Endothelial cell of umbilical vein (primary cell): ENCODE measurements around the gene SLC13A5. TPM values are rescaled to one million over a fixed set of nuclear protein-coding genes. Genes with fewer than 3 reads are reported as not detected.

Source experiments
- BruUV-seq: library from RNA; stranded (reverse); fragments of 400-500 nt; replicated peaks from 2 replicates; lab custom pipeline; 2021; lab: Mats Ljungman, UMichigan
- CTCF ChIA-PET: fragments of 300-600, 350-600 bp; sonication (Branson Sonifier 250); formaldehyde crosslinking; loops from one replicate; lab custom pipeline; 2021; ENCODE audit warnings: antibody characterized with exemption, inconsistent platforms; lab: Charles Lee
- POLR2A ChIA-PET: fragments of 300-600, 350-600 bp; sonication (Branson Sonifier 250); formaldehyde crosslinking; loops from one replicate; lab custom pipeline; 2021; ENCODE audit warnings: antibody characterized with exemption, inconsistent platforms; lab: Charles Lee
- DNase-seq: peaks from one replicate; pipeline ENCODE4 v3.0.0-alpha.2; 2011; ENCODE audit warnings: low read depth, low spot score
- FAIRE-seq: peaks from 2 replicates; lab custom pipeline; 2011; peaks lifted over from hg19 to GRCh38; lab: Jason Lieb, UNC
- H2AFZ ChIP-seq: 2 replicates; pipeline ENCODE4 v1.6.0; 2012; ENCODE audit warnings: low read depth, low read length, control low read depth, inconsistent platforms
- H3K27ac ChIP-seq: 2 replicates; pipeline ENCODE4 v1.5.1; 2011; ENCODE audit warnings: low read depth, mild to moderate bottlenecking, control low read depth, low read length, moderate library complexity; ENCODE audit not compliant: insufficient read depth
- H3K27me3 ChIP-seq, 2 experiments: 2 replicates each; pipeline versions ENCODE4 v1.6.0 to v1.6.1; 2011; ENCODE audit warnings: low read length in 2 of 2, mixed read lengths in 1 of 2; ENCODE audit not compliant: control insufficient read depth in 2 of 2, insufficient read depth in 2 of 2
- H3K36me3 ChIP-seq, 2 experiments: 2 replicates in 1 of 2; 3 replicates in 1 of 2; pipeline ENCODE4 v1.5.1; 2011; ENCODE audit warnings: low read length in 2 of 2, mild to moderate bottlenecking in 1 of 2, moderate library complexity in 1 of 2; ENCODE audit not compliant: control insufficient read depth in 2 of 2, insufficient read depth in 2 of 2; ENCODE audit errors: extremely low read depth in 1 of 2
- H3K4me1 ChIP-seq: 3 replicates; pipeline ENCODE4 v1.5.1; 2011; ENCODE audit warnings: mild to moderate bottlenecking, low read length; ENCODE audit not compliant: control insufficient read depth, insufficient read depth; ENCODE audit errors: extremely low read depth
- H3K4me2 ChIP-seq: 2 replicates; pipeline ENCODE4 v1.6.1; 2011; ENCODE audit warnings: low read length, control low read depth, mixed read lengths; ENCODE audit not compliant: insufficient read depth
- H3K4me3 ChIP-seq, 3 experiments: fragments of 200-600 bp in 1 of 3; sonication (generic), shearing (Covaris generic) in 1 of 3; replicated peaks in 1 of 3; 2 replicates each; pipeline ENCODE4 v1.5.1; 2011 to 2016; ENCODE audit warnings: control low read depth in 3 of 3, low read length in 3 of 3, mild to moderate bottlenecking in 2 of 3, inconsistent platforms in 1 of 3, low read depth in 1 of 3, moderate library complexity in 1 of 3; ENCODE audit not compliant: insufficient read depth in 1 of 3
- H3K79me2 ChIP-seq: 2 replicates; pipeline ENCODE4 v1.6.0; 2012; ENCODE audit warnings: low read length, inconsistent platforms; ENCODE audit not compliant: control insufficient read depth, insufficient read depth
- H3K9ac ChIP-seq: replicated peaks from 2 replicates; pipeline ENCODE3; 2011; ENCODE audit warnings: low read length, control low read depth; ENCODE audit not compliant: insufficient read depth; ENCODE audit errors: extremely low read depth
- H3K9me1 ChIP-seq: replicated peaks from 3 replicates; pipeline ENCODE4 v1.6.0; 2011; ENCODE audit warnings: mild to moderate bottlenecking, low read length; ENCODE audit not compliant: control insufficient read depth, insufficient read depth; ENCODE audit errors: extremely low read depth
- H3K9me3 ChIP-seq: replicated peaks from 2 replicates; pipeline ENCODE4 v1.5.1; 2012; ENCODE audit warnings: low read length, inconsistent platforms; ENCODE audit not compliant: control insufficient read depth, insufficient read depth
- H4K20me1 ChIP-seq: replicated peaks from 2 replicates; pipeline ENCODE3; 2011; ENCODE audit warnings: mild to moderate bottlenecking, low read length; ENCODE audit not compliant: control insufficient read depth, insufficient read depth; ENCODE audit errors: extremely low read depth
- CTCF ChIP-seq, 2 donors: IDR thresholded peaks; 1 replicate in 1 of 2; 2 replicates in 1 of 2; pipeline ENCODE4 v1.5.1; 2011; ENCODE audit warnings: low read length in 2 of 2, mild to moderate bottlenecking in 2 of 2, moderate library complexity in 2 of 2, control low read depth in 1 of 2, inconsistent platforms in 1 of 2, low read depth in 1 of 2; ENCODE audit not compliant: insufficient read depth in 1 of 2; ENCODE audit errors: extremely low read depth in 1 of 2
- EZH2 ChIP-seq: IDR thresholded peaks from 2 replicates; pipeline ENCODE4 v1.6.1; 2012; ENCODE audit warnings: borderline replicate concordance, low read depth, mild to moderate bottlenecking, moderate library complexity, low read length, inconsistent platforms; ENCODE audit not compliant: severe bottlenecking
- FOS ChIP-seq: IDR thresholded peaks from 2 replicates; pipeline ENCODE4 v1.6.1; 2011; ENCODE audit warnings: mild to moderate bottlenecking, low read length, moderate library complexity, borderline replicate concordance; ENCODE audit not compliant: insufficient read depth
- GATA2 ChIP-seq: IDR thresholded peaks from 2 replicates; pipeline ENCODE4 v1.7.0; 2011; ENCODE audit warnings: low read depth, mild to moderate bottlenecking, moderate library complexity, mixed read lengths, low read length; ENCODE audit not compliant: insufficient read length, insufficient read depth
- JUN ChIP-seq: IDR thresholded peaks from 2 replicates; pipeline ENCODE4 v1.6.1; 2011; ENCODE audit warnings: borderline replicate concordance, low read depth; ENCODE audit not compliant: insufficient read length, insufficient read depth
- MAX ChIP-seq: IDR thresholded peaks from 2 replicates; pipeline ENCODE4 v1.6.1; 2011; ENCODE audit not compliant: insufficient read depth, insufficient read length
- MYC ChIP-seq: IDR thresholded peaks from one replicate; pipeline ENCODE4 v1.6.1; 2011; ENCODE audit warnings: mild to moderate bottlenecking, low read depth, low read length
- POLR2A ChIP-seq: IDR thresholded peaks from 2 replicates; pipeline ENCODE4 v1.6.1; 2012; ENCODE audit warnings: low read depth, mild to moderate bottlenecking, control low read depth, low read length
- POLR2AphosphoS5 ChIP-seq: IDR thresholded peaks from 2 replicates; pipeline ENCODE4 v1.6.1; 2012; ENCODE audit warnings: low read depth, mild to moderate bottlenecking, control low read depth, low read length, moderate library complexity; ENCODE audit not compliant: insufficient read depth
- dilution Hi-C: fragments of 300-500 bp; cut with MboI; formaldehyde crosslinking; loops from one replicate; pipeline ENCODE4 v1.15.0; 2019; ENCODE audit warnings: low sequenced_read_pairs; ENCODE audit not compliant: extremely low pct_ligation_motif_present
- intact Hi-C: fragments of 100-400 bp; cut with micrococcal nuclease; formaldehyde crosslinking; loops from one replicate; pipeline ENCODE4 v1.10.0; 2022
- polyA plus RNA-seq, 4 experiments: library from polyadenylated mRNA; depleted of rRNA in 3 of 4; stranded (reverse) in 3 of 4; unstranded in 1 of 4; fragments of >200 nt; gene quantifications; 2 replicates each; pipeline versions ENCODE4 v1.2.1 to v1.2.3, GENCODE V29; 2011 to 2012; ENCODE audit warnings: missing spikeins in 1 of 4
- total RNA-seq: library from RNA; stranded (reverse); gene quantifications from 2 replicates; pipeline ENCODE4 v1.2.3, GENCODE V29; 2021

The SLC13A5 gene
- total and polyA plus RNA-seq, 2 donors (not counting 3 experiments of a cell fraction or from before 2014, with no cell fraction given) = 0.03 TPM; not detected in 1

GRCh38 chr17:6686026-6686425, 27.1 kb downstream of the SLC13A5 start:
- Histone ChIP-seq H3K9me1 (no peaks in the 10 kb centered on the region), H4K20me1 (no peaks in the 10 kb centered on the region), H2AFZ (no peak overlapping the region), H3K27me3 (peaks cover 0 to 3% of the 10 kb centered on the region in 2 experiments), H3K36me3 (no peaks in the 10 kb centered on the region), H3K27ac (no peak overlapping the region), H3K79me2 (no peaks in the 10 kb centered on the region), H3K4me2 (no peak overlapping the region), H3K4me1 (no peaks in the 10 kb centered on the region), H3K9me3 (no peaks in the 10 kb centered on the region), H3K4me3 (no peak overlapping the region), H3K9ac (no peak overlapping the region)
- dilution Hi-C loops = no loop called here
- no TSS peak for BruUV-seq
- ChIA-PET CTCF (no interaction called here), POLR2A (no interaction called here)
- TF ChIP-seq JUN (no peak), EZH2 (no peak), MAX (no peak), GATA2 (no peak), FOS (no peak), POLR2A (no peak), CTCF (IDR thresholded peaks at IDR 0.05; ENCODE audit: extremely low read depth in 1 of 2, insufficient read depth in 1 of 2, low read depth in 1 of 2, low read length in 2 of 2) (no peak), POLR2AphosphoS5 (no peak), MYC (no peak)
- intact Hi-C loops = no loop called here
- DNase-seq (no peak), FAIRE-seq (no peak)
